Thoracic aorta (tissue), 2 donors: ENCODE data around the gene HCST. TPM values are rescaled to one million over a fixed set of nuclear protein-coding genes. Genes with fewer than 3 reads are reported as not detected.

Experiments
- ATAC-seq: fragments of 150-250 bp; one replicate; pipeline ENCODE4 v1.8.0; 2017; ENCODE audit warnings: low read depth; ENCODE audit not compliant: insufficient number of reproducible peaks, low FRiP score
- DNase-seq: peaks from one replicate; pipeline ENCODE4 v3.0.0-alpha.2; 2020; ENCODE audit warnings: low spot score
- H3K27ac ChIP-seq, 2 donors: fragments of 200-600 bp; sonication (generic); 1 replicate in 1 of 2; 2 replicates in 1 of 2; pipeline ENCODE4 v1.5.1; 2016; ENCODE audit warnings: mild to moderate bottlenecking in 2 of 2, moderate library complexity in 2 of 2
- H3K27me3 ChIP-seq: fragments of 200-600 bp; sonication (generic); replicated peaks from 2 replicates; pipeline ENCODE4 v1.6.0; 2016; ENCODE audit warnings: mild to moderate bottlenecking; ENCODE audit not compliant: insufficient read depth
- H3K36me3 ChIP-seq: fragments of 200-600 bp; sonication (generic); one replicate; pipeline ENCODE4 v1.5.1; 2016
- H3K4me1 ChIP-seq, 2 donors: fragments of 200-600 bp; sonication (generic); 1 replicate in 1 of 2; 2 replicates in 1 of 2; pipeline versions ENCODE4 v1.5.1 to v1.6.0; 2016; ENCODE audit warnings: low read depth in 2 of 2, mild to moderate bottlenecking in 1 of 2; ENCODE audit not compliant: control insufficient read depth in 1 of 2
- H3K4me3 ChIP-seq: fragments of 200-600 bp; sonication (generic); 2 replicates; pipeline ENCODE4 v1.5.1; 2016; ENCODE audit warnings: mild to moderate bottlenecking
- H3K9me3 ChIP-seq: fragments of 200-600 bp; sonication (generic); 2 replicates; pipeline ENCODE4 v1.5.1; 2016
- CTCF ChIP-seq: fragments of 200-600 bp; sonication (generic); IDR thresholded peaks from one replicate; pipeline ENCODE4 v1.5.1; 2019; ENCODE audit warnings: antibody characterized with exemption
- total RNA-seq, 2 donors: library from RNA; depleted of rRNA; stranded (reverse); fragments of >200 nt; gene quantifications; one replicate each; pipeline versions ENCODE4 v1.1.0 to v1.2.3, GENCODE V29; 2016

HCST gene
- total RNA-seq, 2 donors from 2014 or later, result 4.5 to 13.2 TPM

GRCh38 chr19:35931161-35931873 lies 29.0 kb downstream of the HCST start:
- peak; percentile 79 for TF ChIP-seq CTCF
- Histone ChIP-seq H3K9me3 (no peaks in the 10 kb centered on the region), H3K4me3 (peak overlapping the region; percentile 65), H3K27ac (peak overlapping the region in 1 of 2 donors; percentile 49), H3K36me3 (no peaks in the 10 kb centered on the region), H3K4me1 (peaks cover 8 to 14% of the 10 kb centered on the region in 2 donors), H3K27me3 (no peaks in the 10 kb centered on the region)
- DNase-seq (peak; percentile 93), ATAC-seq (peak; percentile 99)

DNA sequence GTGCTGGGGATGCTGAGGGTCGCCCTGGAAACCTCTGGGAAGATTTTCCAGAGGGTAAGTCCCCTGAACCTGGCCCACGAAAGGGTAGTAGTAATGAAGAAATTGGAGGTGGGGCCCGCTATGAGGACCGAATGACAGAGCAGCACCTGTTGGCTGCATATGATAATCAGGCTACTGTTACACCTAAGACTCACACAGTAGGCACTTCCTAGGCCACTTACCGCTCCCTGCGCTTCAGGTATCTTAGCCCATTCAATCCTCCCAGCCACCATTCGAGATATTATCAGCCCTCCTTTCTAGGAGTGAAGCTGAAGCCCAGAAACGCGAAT lies 29.5 kb downstream of the HCST start:
- no peak for TF ChIP-seq CTCF
- no peaks in the 10 kb centered on the region for H3K27me3 ChIP-seq
- ATAC-seq (no peak), DNase-seq (no peak)
- no peaks in the 10 kb centered on the region for H3K9me3 ChIP-seq
- H3K27ac ChIP-seq, result no peak overlapping the region
- no peaks in the 10 kb centered on the region for H3K36me3 ChIP-seq
- peak overlapping the region; percentile 52 for H3K4me3 ChIP-seq
- peaks cover 8 to 15% of the 10 kb centered on the region in 2 donors for H3K4me1 ChIP-seq

GRCh38 chr19:35932291-35932936 lies 30.1 kb downstream of the HCST start:
- Histone ChIP-seq H3K27me3 (no peaks in the 10 kb centered on the region), H3K27ac (no peak overlapping the region), H3K9me3 (no peaks in the 10 kb centered on the region), H3K4me1 (peaks cover 13 to 21% of the 10 kb centered on the region in 2 donors), H3K4me3 (no peak overlapping the region), H3K36me3 (no peaks in the 10 kb centered on the region)
- TF ChIP-seq CTCF, result no peak
- DNase-seq (no peak), ATAC-seq (no peak)

DNA sequence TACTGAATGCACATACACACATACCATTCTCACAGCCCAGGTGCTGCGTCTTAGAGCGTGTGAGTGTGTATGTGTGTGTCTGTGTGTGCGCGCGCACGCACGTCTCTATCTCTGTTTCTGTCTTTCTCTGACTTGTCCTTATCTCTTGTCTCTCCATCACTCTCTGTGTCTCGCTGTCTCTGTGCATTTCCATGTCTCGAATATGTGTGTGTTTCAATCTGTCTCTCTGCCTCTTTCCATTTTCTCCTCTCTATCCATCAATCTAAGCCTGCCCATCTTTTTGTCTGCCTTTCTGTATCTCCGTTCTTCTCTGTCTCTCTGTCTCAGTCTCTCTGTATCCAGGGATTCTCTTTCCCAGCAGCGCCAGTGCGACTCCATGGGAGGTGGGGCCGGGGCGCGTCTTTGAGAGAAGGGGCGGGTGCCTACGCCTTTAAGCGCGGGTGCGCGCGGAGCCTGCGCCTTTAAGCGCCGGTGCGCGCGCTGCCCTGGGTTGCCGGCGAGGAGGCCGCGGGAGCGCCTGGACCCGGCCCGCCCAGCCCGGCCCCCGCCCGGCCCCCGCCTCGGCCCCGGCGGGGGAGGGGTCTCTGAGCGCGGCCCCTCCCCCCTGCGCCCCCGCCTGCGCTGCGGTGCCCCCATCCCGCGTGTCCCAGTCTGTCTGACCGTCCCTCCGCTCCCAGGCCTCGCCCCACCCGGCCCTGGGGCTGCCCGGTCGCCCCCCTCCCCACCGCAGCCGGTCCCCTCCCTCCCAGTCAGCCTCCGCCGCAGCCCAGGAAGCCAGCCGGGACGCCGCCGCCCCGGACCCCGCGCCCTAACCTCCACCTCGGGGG lies 33.8 kb downstream of the HCST start, which contains the start of gene LRFN3:
Gene LRFN3, plus strand, starts transcription at position 464 of the 827 bp plus-strand sequence. CDS start 3,052 bp downstream, outside the sequence.
- Histone ChIP-seq H3K36me3 (peaks cover 3% of the 10 kb centered on the region), H3K4me3 (peak within 1 kb of the TSS; percentile 95), H3K27ac (peak within 1 kb of the TSS; percentile 60 to 86), H3K4me1 (peaks cover 11 to 36% of the 10 kb centered on the region in 2 donors), H3K9me3 (no peaks in the 10 kb centered on the region), H3K27me3 (no peaks in the 10 kb centered on the region)
- ATAC-seq (no peak), DNase-seq (no peak)
- TF ChIP-seq CTCF, result no peak
